GM13976 (cell line): ENCODE measurements around the gene CHN2.

Experiments
- DNase-seq: peaks from one replicate; pipeline ENCODE4 v3.0.0; 2012; ENCODE audit warnings: low spot score
- CTCF ChIP-seq: IDR thresholded peaks from 2 replicates; pipeline ENCODE4 v1.5.1; 2012; ENCODE audit warnings: borderline replicate concordance, mild to moderate bottlenecking; ENCODE audit not compliant: insufficient read depth; ENCODE audit errors: extremely low read depth, missing control alignments, control extremely low read depth
- in situ Hi-C: fragments of 300-500 bp; cut with MboI; formaldehyde crosslinking; loops from one replicate; pipeline ENCODE4 v1.12.0; 2022; ENCODE audit warnings: low sequenced_read_pairs, mixed read lengths, inconsistent platforms; ENCODE audit not compliant: unreplicated experiment

The CHN2 gene

GRCh38 chr7:29192323-29192722 is 2.3 kb upstream of the CHN2 start:
- TF ChIP-seq CTCF, result no peak
- in situ Hi-C loops, result no loop called here
- DNase-seq, result no peak

GRCh38 chr7:29192811-29193210 is 1.8 kb upstream of the CHN2 start:
- DNase-seq, result no peak
- in situ Hi-C loops, result no loop called here
- TF ChIP-seq CTCF, result no peak

GRCh38 chr7:29193316-29194205 is 1.0 kb upstream of the CHN2 start:
- TF ChIP-seq CTCF, result no peak
- no peak for DNase-seq
- in situ Hi-C loops, result no loop called here

GRCh38 chr7:29194206-29194593 is 375 bp upstream of the CHN2 start:
- in situ Hi-C loops, result no loop called here
- no peak for DNase-seq
- TF ChIP-seq CTCF, result no peak

GRCh38 chr7:29196191-29196590 is 1.6 kb downstream of the CHN2 start:
- DNase-seq, result no peak
- in situ Hi-C loops, result no loop called here
- TF ChIP-seq CTCF, result no peak

- DNase-seq, result no peak
- TF ChIP-seq CTCF, result no peak
- in situ Hi-C loops, result no loop called here
Observed at GRCh38 chr7:29196971-29197595, 2.5 kb downstream of the CHN2 start.

- in situ Hi-C loops, result no loop called here
- no peak for TF ChIP-seq CTCF
- DNase-seq, result no peak
Observed at GRCh38 chr7:29197916-29198315, 3.3 kb downstream of the CHN2 start.
